ENCODE measurements around the gene SLC9C2. TPM values are rescaled to one million over a fixed set of nuclear protein-coding genes. Genes with fewer than 3 reads are reported as not detected.
A peak's percentile ranks its signal among the peaks of the same experiment; 100 is the strongest.

Gene SLC9C2, protein sequence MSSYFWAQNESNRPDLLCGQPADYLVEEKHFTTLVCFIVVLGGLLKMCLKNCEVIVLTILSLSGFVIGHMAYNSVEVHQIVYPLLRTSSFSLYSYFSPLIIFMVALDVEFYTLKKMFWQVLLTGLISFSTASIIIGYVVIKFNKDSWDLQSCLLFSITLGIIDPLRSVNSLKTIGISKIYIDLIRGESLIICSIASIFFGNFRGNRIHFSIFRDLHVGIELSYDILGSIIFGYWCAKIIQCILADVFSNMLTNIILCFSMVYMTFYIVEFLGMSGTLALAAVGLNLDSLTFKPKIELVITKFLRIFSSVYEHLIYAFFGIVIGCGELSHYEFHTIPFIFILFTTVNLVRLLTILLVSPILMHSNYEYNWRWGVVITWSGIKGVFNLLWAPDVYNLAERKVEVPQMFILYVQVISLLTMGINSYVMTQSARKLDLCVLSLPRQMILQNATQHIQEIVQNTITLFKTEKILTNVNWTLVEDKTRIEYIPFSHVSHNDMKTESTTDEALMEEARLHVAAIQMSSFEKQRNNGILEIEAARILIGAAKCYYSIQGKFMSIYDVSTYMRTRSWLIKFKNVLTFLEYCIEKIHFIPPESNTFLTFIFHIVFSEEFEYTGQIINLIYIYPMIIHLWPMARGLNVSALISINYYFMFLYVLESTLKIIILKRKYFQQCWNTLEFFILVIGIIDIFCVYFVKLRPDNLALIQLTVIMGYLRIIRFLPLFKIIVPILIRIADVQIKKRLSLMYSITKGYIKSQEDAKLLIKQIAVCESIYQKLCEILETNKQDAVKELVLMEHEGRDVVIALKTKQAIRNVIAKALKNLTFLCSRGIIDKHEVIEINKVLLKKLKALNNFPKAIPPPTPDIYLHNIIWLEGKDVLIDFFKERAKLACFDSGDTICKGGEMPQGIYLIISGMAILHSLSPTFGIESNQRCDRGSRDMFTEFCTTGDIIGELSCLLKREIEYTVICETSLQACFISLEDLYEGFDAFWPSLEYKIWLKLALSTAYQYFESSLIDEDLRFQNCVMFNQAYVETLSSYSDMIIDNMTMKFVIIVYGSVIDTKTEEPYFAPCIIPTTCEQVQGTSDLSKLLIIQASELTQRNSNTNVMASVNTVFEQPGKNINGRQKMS
- total RNA-seq, result not detected
- polyA plus RNA-seq (2013, experiment 1 of 2), result not detected
- polyA plus RNA-seq (2013, experiment 2 of 2), result not detected
- 0 to 0.38 (median 0) reads per million in 172 experiments for total RNA-seq

DNA sequence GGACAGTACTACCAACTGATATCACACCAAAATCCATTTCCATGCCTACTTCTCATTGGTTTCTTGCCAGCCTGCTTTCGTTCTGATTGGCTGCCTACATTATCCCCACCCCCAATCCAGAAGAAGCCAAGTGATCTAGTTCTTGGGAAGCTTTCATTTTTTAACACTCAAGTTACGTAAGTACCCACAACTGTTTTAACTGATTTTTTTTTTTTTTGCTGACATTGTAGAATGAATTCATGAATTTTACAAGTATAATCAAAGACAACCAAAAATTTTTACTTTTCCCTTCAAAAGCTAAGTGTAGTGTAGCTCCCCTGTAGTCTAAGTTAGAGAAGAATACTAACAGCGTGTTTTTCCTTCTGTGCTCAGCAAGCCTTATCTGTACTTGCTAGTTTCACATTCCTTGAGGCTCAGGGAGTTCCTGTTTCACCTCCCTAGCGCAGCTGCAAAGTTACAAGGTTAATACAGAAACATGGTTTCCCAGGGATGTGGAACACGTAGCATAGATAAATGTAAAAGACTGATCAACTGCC lies at the start of gene SLC9C2:
SLC9C2 (minus strand) TSS at position 17 of the 536 bp plus-strand sequence. CDS start 1,296 bp downstream, outside the sequence.
- DNase-seq, result peak in 1 of 14 experiments; percentile 2
- no peak within 1 kb of the TSS for H3K4me3 ChIP-seq (ENCODE audit: low read length)
- no peaks in the 10 kb centered on the region for H3K36me3 Mint-ChIP-seq (ENCODE audit: low read depth)
- no peak within 1 kb of the TSS for H3K4me3 Mint-ChIP-seq
- no peaks in the 10 kb centered on the region for H3K9me3 Mint-ChIP-seq
- no peaks in the 10 kb centered on the region for H3K4me1 ChIP-seq (ENCODE audit: insufficient read depth, low read length)
- no peak within 1 kb of the TSS for H3K27ac Mint-ChIP-seq
- ATAC-seq (ENCODE audit: poor library complexity), result no peak
- H3K9me3 ChIP-seq (ENCODE audit: control insufficient read depth in 1 of 2, insufficient read depth in 1 of 2, low read length in 2 of 2), result no peaks in the 10 kb centered on the region
- H3K27me3 Mint-ChIP-seq, result peaks cover 12% of the 10 kb centered on the region
- no peaks in the 10 kb centered on the region for H3K36me3 ChIP-seq (ENCODE audit: insufficient read depth, low read length)
- no peaks in the 10 kb centered on the region for H3K27me3 ChIP-seq (ENCODE audit: control insufficient read depth in 1 of 2, insufficient read depth in 2 of 2, low read length in 2 of 2)
- POLR2A ChIA-PET, result no interaction called here
- no peaks in the 10 kb centered on the region for H3K4me1 Mint-ChIP-seq (ENCODE audit: low read depth)
- intact Hi-C loops (cut with DNase I, micrococcal nuclease), result no loop called here
- TF ChIP-seq, protein P1, sequence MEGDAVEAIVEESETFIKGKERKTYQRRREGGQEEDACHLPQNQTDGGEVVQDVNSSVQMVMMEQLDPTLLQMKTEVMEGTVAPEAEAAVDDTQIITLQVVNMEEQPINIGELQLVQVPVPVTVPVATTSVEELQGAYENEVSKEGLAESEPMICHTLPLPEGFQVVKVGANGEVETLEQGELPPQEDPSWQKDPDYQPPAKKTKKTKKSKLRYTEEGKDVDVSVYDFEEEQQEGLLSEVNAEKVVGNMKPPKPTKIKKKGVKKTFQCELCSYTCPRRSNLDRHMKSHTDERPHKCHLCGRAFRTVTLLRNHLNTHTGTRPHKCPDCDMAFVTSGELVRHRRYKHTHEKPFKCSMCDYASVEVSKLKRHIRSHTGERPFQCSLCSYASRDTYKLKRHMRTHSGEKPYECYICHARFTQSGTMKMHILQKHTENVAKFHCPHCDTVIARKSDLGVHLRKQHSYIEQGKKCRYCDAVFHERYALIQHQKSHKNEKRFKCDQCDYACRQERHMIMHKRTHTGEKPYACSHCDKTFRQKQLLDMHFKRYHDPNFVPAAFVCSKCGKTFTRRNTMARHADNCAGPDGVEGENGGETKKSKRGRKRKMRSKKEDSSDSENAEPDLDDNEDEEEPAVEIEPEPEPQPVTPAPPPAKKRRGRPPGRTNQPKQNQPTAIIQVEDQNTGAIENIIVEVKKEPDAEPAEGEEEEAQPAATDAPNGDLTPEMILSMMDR (IDR thresholded peaks at IDR 0.05), result no peak
- no peak within 1 kb of the TSS for H3K27ac ChIP-seq (ENCODE audit: low read depth in 1 of 2, low read length in 2 of 2)
- CTCF ChIA-PET, result no interaction called here

DNA sequence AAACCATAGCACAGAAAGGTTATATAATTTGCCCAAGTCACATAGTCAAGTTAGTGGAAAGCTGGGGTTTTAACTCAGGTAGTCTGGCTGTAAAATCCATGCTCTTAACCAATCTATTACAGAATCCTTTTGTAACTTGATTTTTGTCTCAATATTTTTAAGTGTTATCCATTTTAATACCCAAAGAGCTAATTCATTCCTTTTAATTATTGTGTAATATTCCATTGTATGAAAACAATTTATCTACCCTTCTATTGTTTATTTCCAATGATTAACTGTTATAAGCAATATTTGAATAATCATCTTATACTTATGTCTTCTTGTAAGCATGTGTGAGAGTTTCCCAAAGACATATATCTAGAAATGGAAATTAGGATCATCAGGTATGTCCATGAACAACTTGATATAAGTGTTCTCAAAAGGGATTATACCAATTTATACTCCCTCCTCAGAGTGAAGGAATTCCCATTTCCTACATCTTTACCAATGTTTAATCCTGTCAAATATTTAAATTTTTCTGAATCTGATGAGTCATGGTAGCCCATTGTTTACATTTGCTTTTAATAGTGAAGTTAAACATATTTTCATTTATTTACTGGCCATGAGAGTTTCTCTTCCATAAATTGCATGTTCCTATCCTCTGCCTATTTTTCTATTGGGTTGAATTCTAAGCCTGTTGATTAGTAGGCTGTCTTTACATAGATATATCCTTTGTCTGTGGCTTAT lies 46.2 kb upstream of the SLC9C2 start:
- Histone ChIP-seq H3K27ac (ENCODE audit: low read depth in 1 of 2, low read length in 2 of 2) (no peak overlapping the region), H3K36me3 (ENCODE audit: insufficient read depth, low read length) (no peaks in the 10 kb centered on the region), H3K27me3 (ENCODE audit: control insufficient read depth in 1 of 2, insufficient read depth in 2 of 2, low read length in 2 of 2) (no peaks in the 10 kb centered on the region), H3K4me3 (ENCODE audit: low read length) (no peak overlapping the region), H3K9me3 (ENCODE audit: control insufficient read depth in 1 of 2, insufficient read depth in 1 of 2, low read length in 2 of 2) (no peaks in the 10 kb centered on the region), H3K4me1 (ENCODE audit: insufficient read depth, low read length) (no peaks in the 10 kb centered on the region)
- H3K4me3 Mint-ChIP-seq, result no peak overlapping the region
- no peaks in the 10 kb centered on the region for H3K36me3 Mint-ChIP-seq (ENCODE audit: low read depth)
- H3K27me3 Mint-ChIP-seq, result no peaks in the 10 kb centered on the region
- DNase-seq, result no peak
- H3K9me3 Mint-ChIP-seq, result no peaks in the 10 kb centered on the region
- TF ChIP-seq, protein P1 (IDR thresholded peaks at IDR 0.05), result no peak
- ChIA-PET CTCF (no interaction called here), POLR2A (no interaction called here)
- no peak overlapping the region for H3K27ac Mint-ChIP-seq
- H3K4me1 Mint-ChIP-seq (ENCODE audit: low read depth), result no peaks in the 10 kb centered on the region
- intact Hi-C loops (cut with DNase I, micrococcal nuclease), result no loop called here
- ATAC-seq (ENCODE audit: poor library complexity), result no peak
